Endodermal cell (in vitro differentiated cells): ENCODE data around the gene HS6ST1. TPM values are rescaled to one million over a fixed set of nuclear protein-coding genes. Genes with fewer than 3 reads are reported as not detected.

Source experiments
- DNase-seq: peaks from one replicate; pipeline ENCODE4 v3.0.0-alpha.2; 2017
- H3K27ac ChIP-seq: 2 replicates; pipeline ENCODE4 v1.5.1; 2013; ENCODE audit warnings: mild to moderate bottlenecking, low read depth, low read length, moderate library complexity
- H3K27me3 ChIP-seq: 2 replicates; pipeline ENCODE4 v1.6.1; 2013; ENCODE audit warnings: mild to moderate bottlenecking, low read length, moderate library complexity; ENCODE audit not compliant: insufficient read depth, control insufficient read depth, poor library complexity, severe bottlenecking
- H3K36me3 ChIP-seq: 2 replicates; pipeline ENCODE4 v1.7.0; 2013; ENCODE audit warnings: mild to moderate bottlenecking, low read length, moderate library complexity; ENCODE audit not compliant: control insufficient read depth, insufficient read depth
- H3K4me1 ChIP-seq: one replicate; pipeline ENCODE4 v1.7.0; 2013; ENCODE audit warnings: low read length; ENCODE audit not compliant: control insufficient read depth, insufficient read depth
- H3K4me3 ChIP-seq: 2 replicates; pipeline ENCODE4 v1.5.1; 2013; ENCODE audit warnings: mild to moderate bottlenecking, low read length, moderate library complexity
- H3K9ac ChIP-seq: 2 replicates; pipeline ENCODE4 v1.6.1; 2013; ENCODE audit warnings: mild to moderate bottlenecking, low read length, moderate library complexity; ENCODE audit not compliant: poor library complexity, severe bottlenecking; ENCODE audit errors: extremely low read depth
- H3K9me3 ChIP-seq: 2 replicates; pipeline ENCODE4 v1.6.1; 2013; ENCODE audit warnings: mild to moderate bottlenecking, low read length, moderate library complexity; ENCODE audit not compliant: control insufficient read depth
- H3K27ac Mint-ChIP-seq: 2 replicates; pipeline ENCODE4 v1.8.0; 2020; ENCODE audit warnings: mixed read lengths
- H3K27me3 Mint-ChIP-seq: 2 replicates; pipeline ENCODE4 v1.8.0; 2021; ENCODE audit warnings: mild to moderate bottlenecking, mixed read lengths; ENCODE audit not compliant: insufficient read depth
- H3K36me3 Mint-ChIP-seq: 2 replicates; pipeline ENCODE4 v1.8.0; 2020; ENCODE audit warnings: low read depth, mixed read lengths
- H3K4me1 Mint-ChIP-seq: 2 replicates; pipeline ENCODE4 v1.8.0; 2020; ENCODE audit warnings: mixed read lengths
- H3K4me3 Mint-ChIP-seq: 2 replicates; pipeline ENCODE4 v1.8.0; 2020; ENCODE audit warnings: mild to moderate bottlenecking, moderate library complexity, mixed read lengths
- H3K9me3 Mint-ChIP-seq: 2 replicates; pipeline ENCODE4 v1.8.0; 2020; ENCODE audit warnings: mild to moderate bottlenecking, mixed read lengths
- WGBS, 2 experiments: methylation state at CpG; one replicate each; pipeline versions ENCODE4 v1.1.5 to v1.1.7; 2013; ENCODE audit warnings: missing lambda C conversion rate in 2 of 2, mixed read lengths in 1 of 2; ENCODE audit not compliant: insufficient coverage in 1 of 2, insufficient read length in 1 of 2; 5-methylcytosine and 5-hydroxymethylcytosine counted together
- total RNA-seq, 2 donors: library from RNA; stranded (reverse); fragmentation: NEBNext Ultra II Directional in 1 of 2; extraction: Animal tissue kit (Norgen Biotek cat#: 25700) in 1 of 2; gene quantifications; 2 replicates in 1 of 2; 3 replicates in 1 of 2; pipeline ENCODE4 v1.2.1, GENCODE V29; 2021
- TF ChIP-seq, protein P1 (sequence below): fragments of 200-600 bp; sonication (generic); conservative IDR thresholded peaks from 2 replicates; pipeline ENCODE4 v1.5.0; 2021; ENCODE audit warnings: antibody characterized with exemption, mild to moderate bottlenecking

HS6ST1 gene
- total RNA-seq, 2 donors from 2014 or later, result 93.0 to 106 TPM

DNA sequence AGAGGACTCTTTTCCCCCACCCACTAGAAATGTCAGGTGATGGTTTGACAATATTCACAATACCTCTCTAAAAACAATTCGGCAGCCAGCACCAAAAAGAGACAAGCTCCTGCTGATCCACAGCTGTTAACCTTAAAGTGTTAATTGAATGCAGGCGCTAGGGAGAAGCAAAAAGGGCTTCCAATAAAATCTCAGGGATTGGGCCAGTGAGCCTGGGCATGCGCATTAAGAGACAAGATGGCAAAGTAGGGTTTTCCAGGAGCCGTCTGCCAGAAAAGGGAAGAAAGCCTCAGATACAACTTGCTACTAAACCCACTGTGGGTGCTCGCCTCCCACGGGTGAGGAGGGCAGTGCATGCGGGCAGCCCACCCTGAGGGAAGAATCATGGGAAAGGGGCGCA, 98.8 kb downstream of the HS6ST1 start:
- Mint-ChIP-seq H3K9me3 (peaks cover 7% of the 10 kb centered on the region), H3K36me3 (peaks cover 2% of the 10 kb centered on the region), H3K27me3 (no peaks in the 10 kb centered on the region), H3K4me1 (peaks cover 12% of the 10 kb centered on the region), H3K27ac (peak overlapping the region; percentile 44), H3K4me3 (no peak overlapping the region)
- Histone ChIP-seq H3K4me1 (peaks cover 5% of the 10 kb centered on the region), H3K4me3 (no peak overlapping the region), H3K9ac (no peak overlapping the region), H3K36me3 (no peaks in the 10 kb centered on the region), H3K27me3 (no peaks in the 10 kb centered on the region), H3K9me3 (no peaks in the 10 kb centered on the region), H3K27ac (no peak overlapping the region)
- WGBS, 2 experiments, result 86 to 90% methylated on average over 5 to 8 of the region's 8 CpGs
- peak; percentile 54 for DNase-seq
- TF ChIP-seq, protein P1, sequence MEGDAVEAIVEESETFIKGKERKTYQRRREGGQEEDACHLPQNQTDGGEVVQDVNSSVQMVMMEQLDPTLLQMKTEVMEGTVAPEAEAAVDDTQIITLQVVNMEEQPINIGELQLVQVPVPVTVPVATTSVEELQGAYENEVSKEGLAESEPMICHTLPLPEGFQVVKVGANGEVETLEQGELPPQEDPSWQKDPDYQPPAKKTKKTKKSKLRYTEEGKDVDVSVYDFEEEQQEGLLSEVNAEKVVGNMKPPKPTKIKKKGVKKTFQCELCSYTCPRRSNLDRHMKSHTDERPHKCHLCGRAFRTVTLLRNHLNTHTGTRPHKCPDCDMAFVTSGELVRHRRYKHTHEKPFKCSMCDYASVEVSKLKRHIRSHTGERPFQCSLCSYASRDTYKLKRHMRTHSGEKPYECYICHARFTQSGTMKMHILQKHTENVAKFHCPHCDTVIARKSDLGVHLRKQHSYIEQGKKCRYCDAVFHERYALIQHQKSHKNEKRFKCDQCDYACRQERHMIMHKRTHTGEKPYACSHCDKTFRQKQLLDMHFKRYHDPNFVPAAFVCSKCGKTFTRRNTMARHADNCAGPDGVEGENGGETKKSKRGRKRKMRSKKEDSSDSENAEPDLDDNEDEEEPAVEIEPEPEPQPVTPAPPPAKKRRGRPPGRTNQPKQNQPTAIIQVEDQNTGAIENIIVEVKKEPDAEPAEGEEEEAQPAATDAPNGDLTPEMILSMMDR, result no peak

DNA sequence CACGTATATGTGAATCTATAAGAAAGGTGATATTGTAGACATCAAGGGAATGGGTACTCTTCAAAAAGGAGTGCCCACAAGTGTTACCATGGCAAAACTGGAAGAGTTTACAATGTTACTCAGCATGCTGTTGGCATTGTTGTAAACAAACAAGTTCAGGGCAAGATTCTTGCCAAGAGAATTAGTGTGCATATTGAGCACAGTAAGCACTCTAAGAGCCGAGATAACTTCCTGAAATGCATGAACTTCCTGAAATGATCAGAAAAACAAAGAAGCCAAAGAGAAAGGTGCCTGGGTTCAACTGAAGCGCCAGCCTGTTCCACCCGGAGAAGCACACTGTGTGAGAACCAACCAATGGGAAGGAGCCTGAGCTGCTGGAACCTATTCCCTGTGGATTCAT, 101.0 kb downstream of the HS6ST1 start:
- Mint-ChIP-seq H3K36me3 (peaks cover 2% of the 10 kb centered on the region), H3K27ac (no peak overlapping the region), H3K9me3 (peaks cover 7% of the 10 kb centered on the region), H3K4me3 (no peak overlapping the region), H3K27me3 (no peaks in the 10 kb centered on the region), H3K4me1 (peaks cover 12% of the 10 kb centered on the region)
- DNase-seq, result no peak
- Histone ChIP-seq H3K36me3 (no peaks in the 10 kb centered on the region), H3K4me3 (no peak overlapping the region), H3K9ac (no peak overlapping the region), H3K9me3 (no peaks in the 10 kb centered on the region), H3K27ac (no peak overlapping the region), H3K4me1 (peaks cover 5% of the 10 kb centered on the region), H3K27me3 (no peaks in the 10 kb centered on the region)
- TF ChIP-seq, protein P1, result no peak
- WGBS, 2 experiments, result 93 to 97% methylated on average over 4 of the region's 4 CpGs

DNA sequence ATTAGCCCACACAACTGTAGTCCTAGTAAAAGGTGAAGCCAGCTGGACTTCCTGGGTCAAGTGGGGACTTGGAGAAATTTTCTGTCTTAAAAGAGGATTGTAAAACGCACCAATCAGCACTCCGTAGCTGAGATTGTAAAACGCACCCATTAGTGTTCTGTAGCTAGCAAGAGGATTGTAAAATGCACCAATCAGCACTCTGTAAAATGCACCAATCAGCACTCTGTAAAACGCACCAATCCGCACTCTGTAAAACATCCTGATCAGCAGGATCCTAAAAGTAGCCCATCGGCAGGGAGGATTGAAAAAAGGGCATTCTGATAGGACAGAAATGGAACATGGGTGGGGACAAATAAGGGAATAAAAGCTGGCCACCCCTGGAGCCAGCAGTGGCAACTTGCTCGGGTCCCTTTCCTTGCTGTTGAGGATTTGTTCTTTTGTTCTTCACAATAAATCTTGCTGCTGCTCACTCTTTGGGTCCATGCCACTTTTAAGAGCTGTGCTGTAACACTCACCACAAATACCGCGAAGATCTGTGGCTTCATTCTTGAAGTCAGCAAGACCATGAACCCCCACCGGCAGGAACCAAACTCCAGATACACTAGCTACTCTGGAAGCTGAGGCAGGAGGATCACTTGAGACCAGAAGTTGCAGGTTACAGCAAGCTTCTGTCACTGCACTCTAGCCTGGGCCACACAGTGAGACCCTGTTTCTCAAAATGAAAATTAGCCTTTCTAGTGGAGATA, 102.6 kb downstream of the HS6ST1 start:
- Histone ChIP-seq H3K9me3 (peaks cover 2% of the 10 kb centered on the region), H3K4me1 (peaks cover 5% of the 10 kb centered on the region), H3K27ac (no peak overlapping the region), H3K27me3 (no peaks in the 10 kb centered on the region), H3K4me3 (no peak overlapping the region), H3K36me3 (no peaks in the 10 kb centered on the region), H3K9ac (no peak overlapping the region)
- H3K27me3 Mint-ChIP-seq, result no peaks in the 10 kb centered on the region
- H3K36me3 Mint-ChIP-seq, result peaks cover 2% of the 10 kb centered on the region
- peaks cover 5% of the 10 kb centered on the region for H3K4me1 Mint-ChIP-seq
- WGBS, 2 experiments, result 90 to 95% methylated on average over 9 to 10 of the region's 10 CpGs
- H3K9me3 Mint-ChIP-seq, result peaks cover 7% of the 10 kb centered on the region
- no peak overlapping the region for H3K4me3 Mint-ChIP-seq
- TF ChIP-seq, protein P1, result no peak
- no peak for DNase-seq
- H3K27ac Mint-ChIP-seq, result no peak overlapping the region

Other genes starting within 250 kb of the HS6ST1 start
- gene UGGT1, start 227.7 kb downstream of the HS6ST1 start, total RNA-seq, result 10 to 100 TPM; 66.9 to 78.6 TPM